SW 1271 (cell line): Measurements from ENCODE around the gene USP2.

Experiments used
- DNase-seq, 2 experiments: peaks; one replicate each; lab custom pipeline; 2025; lab: John Stamatoyannopoulos, UW

Gene USP2

GRCh38 chr11:119305556-119306372 is 75.7 kb downstream of the USP2 start:
- no peak for DNase-seq
